Stimulated activated CD4-positive, alpha-beta T cell treated with anti-CD3 and anti-CD28 coated beads, Interleukin-2, amount 100 ng/mL, for 24 hours (primary cell): ENCODE data around the gene COL27A1.

Experiments
- DNase-seq, 2 donors: peaks; one replicate each; pipeline ENCODE4 v3.0.0-alpha.2; 2020

The COL27A1 gene

DNA sequence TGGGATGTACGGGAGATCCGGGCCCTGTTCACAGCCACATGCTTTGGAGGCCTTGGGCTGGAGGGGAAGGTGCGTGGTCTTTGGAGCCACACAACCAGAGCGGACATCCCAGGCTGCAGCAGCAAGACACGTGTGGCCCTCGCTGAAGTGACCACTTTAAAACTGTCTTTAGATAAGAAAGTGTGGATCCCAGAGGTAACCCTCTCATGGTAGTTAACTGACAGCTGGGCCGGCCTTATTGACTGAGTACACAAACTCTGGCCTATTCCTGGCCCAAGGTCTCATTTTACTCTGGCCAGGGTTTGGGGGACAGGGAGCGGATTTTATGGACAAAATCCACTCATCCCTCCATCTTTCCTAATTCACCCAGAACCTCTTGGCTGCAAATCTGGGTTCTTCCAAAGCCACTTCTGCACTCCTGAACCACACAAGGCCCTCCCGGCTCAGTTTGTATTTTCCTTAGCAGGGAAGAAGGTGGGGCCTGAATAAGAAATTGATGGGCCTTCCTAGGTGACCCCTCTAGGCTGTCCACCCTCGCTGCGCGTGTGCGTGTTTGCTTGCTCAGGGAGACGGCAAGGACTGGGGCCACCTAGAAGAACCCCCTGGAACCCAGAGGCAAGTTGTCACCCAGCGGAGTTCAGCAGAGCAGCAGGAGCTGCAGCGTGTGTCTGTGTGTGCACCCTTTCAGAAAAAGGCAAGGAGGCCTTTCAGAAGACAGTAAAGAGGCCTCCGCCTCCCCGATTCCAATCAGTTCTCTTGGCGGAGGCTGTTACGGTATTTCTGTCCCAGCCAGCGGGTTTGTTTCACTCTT lies 94.3 kb downstream of the COL27A1 start:
- no peak for DNase-seq

- no peak for DNase-seq
These were observed 94.9 kb downstream of the COL27A1 start for GRCh38 chr9:114250235-114250568.

GRCh38 chr9:114250648-114251047 lies 95.3 kb downstream of the COL27A1 start:
- no peak for DNase-seq

DNA sequence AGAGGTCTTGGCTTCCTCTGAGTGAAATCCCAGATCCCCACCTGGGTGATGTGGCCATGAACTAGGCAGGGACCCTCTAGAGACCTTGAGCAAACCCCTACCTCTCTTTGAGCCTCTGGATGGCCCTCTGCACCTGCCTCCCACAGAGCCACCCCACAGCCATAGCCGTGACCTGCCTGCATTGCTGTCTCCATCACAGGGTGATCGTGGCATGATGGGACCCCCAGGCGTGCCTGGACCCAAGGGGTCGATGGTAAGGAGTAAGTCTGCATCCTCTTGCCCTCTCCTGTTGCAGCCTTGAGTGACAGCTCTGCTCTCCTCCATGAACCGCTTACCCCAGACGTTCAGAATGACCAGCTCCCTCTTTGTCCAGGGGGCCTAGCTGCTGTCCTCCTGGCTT lies 97.1 kb downstream of the COL27A1 start:
- DNase-seq, result no peak

DNA sequence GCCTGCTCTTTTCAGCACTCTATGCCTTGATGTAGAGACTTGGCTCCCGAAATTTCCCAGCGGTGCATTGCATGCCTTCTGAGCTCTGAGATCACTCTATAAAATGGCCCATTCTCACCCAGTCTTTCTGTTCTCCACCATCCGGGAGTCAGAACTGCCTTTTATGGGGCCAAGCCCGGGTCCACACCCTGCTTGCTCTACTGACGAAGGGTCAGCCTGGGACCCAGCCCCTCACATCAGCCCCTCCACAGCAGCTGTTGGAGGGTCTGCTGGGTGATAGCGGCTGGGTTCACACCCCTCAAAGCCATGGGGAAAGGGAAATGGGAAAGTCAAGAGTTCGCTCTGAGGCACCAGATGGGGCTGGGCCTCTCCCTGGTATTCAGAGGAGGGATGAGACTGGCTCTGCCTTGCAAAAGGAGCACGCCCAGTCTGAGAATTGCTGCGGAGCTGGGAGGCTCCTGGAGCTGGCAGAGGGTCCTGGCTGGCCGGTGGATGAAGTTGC lies 101.5 kb downstream of the COL27A1 start:
- no peak for DNase-seq

GRCh38 chr9:114258218-114258617 lies 102.9 kb downstream of the COL27A1 start:
- DNase-seq, result no peak

GRCh38 chr9:114258866-114259797 lies 103.8 kb downstream of the COL27A1 start:
- no peak for DNase-seq

- DNase-seq, result no peak
These were observed 104.6 kb downstream of the COL27A1 start for GRCh38 chr9:114259798-114260523.

DNA sequence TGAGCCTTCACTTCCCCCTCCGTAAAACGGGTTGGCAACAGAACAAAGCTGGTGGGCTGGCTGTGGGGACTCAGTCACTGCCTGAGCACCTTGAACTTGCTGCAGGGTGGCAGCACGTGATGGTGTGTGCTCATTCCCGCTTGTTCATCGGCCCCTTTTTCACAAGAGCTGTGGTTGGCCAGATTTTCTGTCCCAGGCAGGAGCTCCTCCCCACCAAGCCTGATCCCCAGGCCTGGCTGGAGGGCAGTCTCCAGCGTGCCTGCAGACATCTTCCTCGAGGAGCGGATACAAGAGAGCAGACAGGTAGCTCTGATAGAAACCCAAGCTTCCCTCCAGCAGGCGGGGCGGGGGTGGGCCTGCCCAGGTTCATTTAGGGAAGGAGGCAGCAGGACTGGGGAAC lies 105.7 kb downstream of the COL27A1 start:
- no peak for DNase-seq

DNA sequence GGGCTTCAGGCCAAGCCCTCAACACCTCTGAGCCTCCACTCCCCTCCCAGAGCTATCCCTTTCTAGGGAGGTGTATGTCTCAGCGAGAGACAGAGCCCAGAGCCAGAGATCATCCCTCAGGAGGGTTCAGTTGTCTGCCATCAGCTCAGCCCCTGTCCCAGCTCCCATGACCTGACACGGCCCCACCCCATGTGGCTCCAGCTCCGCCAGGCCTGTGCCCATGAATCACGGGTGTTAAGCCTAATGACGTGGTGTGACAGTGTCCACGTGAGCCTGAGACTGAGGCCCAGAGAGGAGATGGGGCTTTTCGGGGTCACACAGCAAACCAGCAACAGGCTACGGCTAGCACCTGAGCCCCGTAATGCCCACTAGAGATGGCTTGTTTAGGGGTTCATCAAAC lies 106.7 kb downstream of the COL27A1 start:
- no peak for DNase-seq

GRCh38 chr9:114263853-114264510 lies 108.6 kb downstream of the COL27A1 start:
- no peak for DNase-seq

DNA sequence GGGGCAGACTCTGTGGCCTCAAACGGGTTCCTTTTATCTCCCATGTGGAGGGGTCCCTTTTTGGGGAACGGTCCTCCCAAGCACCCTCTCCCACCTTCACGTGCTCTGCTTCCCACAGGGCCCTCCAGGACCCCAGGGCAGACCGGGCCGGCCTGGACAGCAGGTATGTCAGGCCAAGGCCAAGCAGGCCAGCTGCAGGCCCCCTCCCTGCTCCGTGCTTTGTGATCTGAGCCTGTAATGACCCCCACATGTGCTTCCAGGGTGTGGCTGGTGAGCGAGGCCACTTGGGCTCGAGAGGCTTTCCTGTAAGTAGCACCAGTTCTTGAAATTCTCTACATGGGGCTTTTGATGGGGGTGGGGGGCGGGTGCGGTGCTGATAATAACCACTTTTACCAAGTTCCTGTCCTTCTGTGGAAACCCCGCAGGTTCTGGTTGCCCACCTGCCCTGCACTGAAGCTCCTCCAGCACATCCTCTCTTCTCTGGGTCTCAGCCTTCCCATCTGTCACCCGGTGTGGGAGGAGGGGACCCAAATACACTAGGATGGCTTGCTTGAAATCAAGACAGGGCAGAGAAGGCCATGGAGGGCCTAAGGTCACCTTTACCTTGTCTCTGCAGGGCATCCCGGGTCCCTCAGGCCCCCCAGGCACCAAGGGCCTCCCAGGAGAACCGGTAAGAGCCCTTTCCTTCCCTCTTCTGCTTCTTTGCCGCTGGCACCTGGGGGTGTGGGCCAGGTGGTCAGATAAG lies 109.6 kb downstream of the COL27A1 start:
- no peak for DNase-seq

GRCh38 chr9:114266969-114267368 lies 111.6 kb downstream of the COL27A1 start:
- DNase-seq, result no peak

GRCh38 chr9:114269023-114269422 lies 113.7 kb downstream of the COL27A1 start:
- no peak for DNase-seq

- no peak for DNase-seq
These were observed 115.0 kb downstream of the COL27A1 start for GRCh38 chr9:114270120-114270975.

DNA sequence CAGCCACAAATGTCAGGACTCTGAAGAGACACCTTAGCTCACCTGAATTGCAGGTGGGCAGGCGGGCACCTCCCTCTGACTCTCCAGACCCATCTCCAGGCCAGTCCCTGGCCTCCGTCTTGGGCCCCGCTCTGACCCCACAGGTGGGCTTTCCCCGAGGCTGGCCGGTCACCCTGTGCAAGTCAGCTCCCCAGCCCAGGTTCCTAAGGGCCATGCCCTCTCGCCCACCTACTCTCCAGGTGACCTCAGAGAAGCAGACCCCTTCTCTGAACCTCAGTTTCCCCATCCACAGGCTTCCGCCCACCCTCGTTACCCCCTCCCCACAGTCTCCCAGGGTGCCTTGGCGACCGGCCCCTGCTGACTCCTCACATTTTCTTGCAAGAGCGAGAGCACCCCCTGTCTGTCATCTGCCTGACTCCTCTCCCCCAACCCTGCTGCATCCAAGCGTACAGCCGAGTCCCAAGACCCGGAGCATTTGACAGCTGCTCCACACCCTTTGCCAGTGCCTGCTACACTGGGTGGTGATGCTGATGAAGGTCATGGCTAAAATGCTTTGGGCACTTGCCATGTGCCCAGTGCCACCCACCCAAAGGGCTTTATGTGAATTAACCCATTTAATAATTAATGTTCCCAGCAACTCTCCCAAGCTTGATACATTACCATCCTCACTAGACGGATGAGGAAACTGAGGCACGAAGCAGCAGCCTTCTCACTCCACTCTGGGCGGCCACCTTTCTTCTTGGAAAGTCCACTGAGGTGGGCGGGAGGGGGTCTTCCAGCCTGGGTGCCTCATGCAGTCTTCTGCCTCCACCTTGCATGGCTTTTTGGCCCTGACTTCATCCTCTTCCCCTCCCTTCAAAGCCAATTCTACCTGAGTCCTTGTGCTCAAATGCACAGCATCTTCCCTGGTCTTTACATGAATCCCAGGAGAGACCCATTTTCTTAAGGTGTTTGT lies 116.5 kb downstream of the COL27A1 start:
- peak in 1 of 2 donors; percentile 24 for DNase-seq

- no peak for DNase-seq
These were observed 117.5 kb downstream of the COL27A1 start for GRCh38 chr9:114272739-114273431.

GRCh38 chr9:114273461-114273881 lies 118.1 kb downstream of the COL27A1 start:
- DNase-seq, result no peak

DNA sequence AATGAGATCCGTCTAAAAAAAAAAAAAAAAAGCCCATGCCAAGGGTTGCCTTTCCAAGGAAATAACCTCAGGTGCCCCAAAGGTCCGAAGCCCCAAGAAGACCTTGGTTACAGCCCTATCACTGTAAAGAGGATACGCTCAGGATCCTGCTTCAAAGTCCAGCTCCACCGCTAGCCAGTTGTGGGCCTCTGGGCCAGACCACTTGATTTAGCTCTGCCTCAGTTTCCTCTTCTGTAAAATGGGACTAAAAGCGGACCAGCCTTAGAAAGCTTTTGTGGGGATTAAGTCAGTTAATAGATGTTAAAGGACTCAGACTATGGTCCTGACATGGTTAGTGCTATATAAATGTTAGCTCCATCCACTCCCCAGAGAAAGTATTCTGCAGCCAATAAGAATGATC lies 118.9 kb downstream of the COL27A1 start:
- no peak for DNase-seq
